ENCODE data around the gene GRAP2.

- TF ChIP-seq SIN3A (conservative IDR thresholded peaks at IDR 0.05 in 1 of 2, IDR thresholded peaks at IDR 0.05 in 1 of 2; ENCODE audit: low read depth in 1 of 2, low read length in 2 of 2) (no peak), SP1 (IDR thresholded peaks at IDR 0.05; ENCODE audit: low read depth, low read length) (no peak), POU5F1 (IDR thresholded peaks at IDR 0.05; ENCODE audit: low read depth, low read length) (no peak), POLR2A (IDR thresholded peaks at IDR 0.05; ENCODE audit: control extremely low read depth in 1 of 2, low read depth in 2 of 2, low read length in 2 of 2) (no peak), SRF (IDR thresholded peaks at IDR 0.05; ENCODE audit: low read depth, low read length) (no peak), CTCF (IDR thresholded peaks at IDR 0.05; ENCODE audit: control extremely low read depth in 1 of 3, insufficient read depth in 1 of 3, low read depth in 1 of 3, low read length in 3 of 3) (no peak), CREB1 (IDR thresholded peaks at IDR 0.05) (no peak), ZNF274 (IDR thresholded peaks at IDR 0.05; ENCODE audit: borderline replicate concordance, extremely low read depth, low read length) (no peak), SP2 (IDR thresholded peaks at IDR 0.05; ENCODE audit: low read length) (no peak), HDAC6 (IDR thresholded peaks at IDR 0.05; ENCODE audit: low read depth, low read length) (no peak), CBX8 (IDR thresholded peaks at IDR 0.05; ENCODE audit: borderline replicate concordance, low read depth, low read length) (no peak), CEBPB (IDR thresholded peaks at IDR 0.05; ENCODE audit: low read depth, low read length) (no peak), SIX5 (IDR thresholded peaks at IDR 0.05; ENCODE audit: low read depth, low read length) (no peak), KDM1A (IDR thresholded peaks at IDR 0.05; ENCODE audit: borderline replicate concordance, low read length) (no peak)
These were observed 84.6 kb downstream of the GRAP2 start for GRCh38 chr22:39985383-39986035.

Data from H1 (cell line).